ENCODE measurements around the gene SPO11. TPM values are rescaled to one million over a fixed set of nuclear protein-coding genes. Genes with fewer than 3 reads are reported as not detected.

Gene SPO11
- total and polyA plus RNA-seq, 2 donors (not counting 1 experiment from before 2014, with no cell fraction given), result not detected

DNA sequence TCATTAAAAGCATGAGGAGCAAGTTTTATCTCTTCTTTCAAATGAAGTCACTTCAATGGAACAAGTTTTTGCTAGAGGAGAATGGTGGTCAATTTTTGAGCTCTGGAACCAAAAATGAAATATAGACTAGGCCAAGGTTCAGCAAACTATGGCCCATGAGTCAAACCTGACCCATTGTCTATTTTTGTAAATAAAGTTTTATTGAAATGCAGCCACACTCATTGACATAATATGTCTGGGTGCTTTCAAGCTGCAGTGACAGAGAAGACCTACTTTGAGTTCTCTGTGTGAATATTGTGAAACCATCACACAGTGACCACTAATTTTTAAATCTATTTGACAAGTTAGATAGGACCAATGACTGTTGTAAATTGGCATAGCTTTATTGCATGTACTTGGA is 34.8 kb downstream of the SPO11 start:
- DNase-seq (no peak), ATAC-seq (ENCODE audit: low read depth) (no peak)
- peaks cover 16% of the 10 kb centered on the region for H4K20me1 ChIP-seq (ENCODE audit: control insufficient read depth, insufficient read depth, low read length, poor library complexity, severe bottlenecking)
- no peak overlapping the region for H3K9ac ChIP-seq (ENCODE audit: low read length)
- intact Hi-C loops (cut with micrococcal nuclease), result no loop called here
- H3K36me3 ChIP-seq (replicated peaks in 1 of 2; ENCODE audit: control extremely low read depth in 1 of 2, control insufficient read depth in 1 of 2, extremely low read depth in 1 of 2, insufficient read depth in 2 of 2, low read length in 1 of 2), result peaks cover 12 to 68% of the 10 kb centered on the region in 2 experiments
- H3K4me1 ChIP-seq (ENCODE audit: control insufficient read depth in 2 of 2, insufficient read depth in 2 of 2, low read length in 2 of 2), result no peaks in the 10 kb centered on the region
- Mint-ChIP-seq H3K4me3 (no peak overlapping the region), H3K9me3 (ENCODE audit: insufficient read depth) (no peaks in the 10 kb centered on the region), H3K27ac (no peak overlapping the region), H3K4me1 (no peaks in the 10 kb centered on the region), H3K27me3 (no peaks in the 10 kb centered on the region)
- TF ChIP-seq EZH2 (IDR thresholded peaks at IDR 0.05; ENCODE audit: borderline replicate concordance, insufficient read depth, low read depth, low read length, poor library complexity, severe bottlenecking), result no peak
- TF ChIP-seq, protein P1, sequence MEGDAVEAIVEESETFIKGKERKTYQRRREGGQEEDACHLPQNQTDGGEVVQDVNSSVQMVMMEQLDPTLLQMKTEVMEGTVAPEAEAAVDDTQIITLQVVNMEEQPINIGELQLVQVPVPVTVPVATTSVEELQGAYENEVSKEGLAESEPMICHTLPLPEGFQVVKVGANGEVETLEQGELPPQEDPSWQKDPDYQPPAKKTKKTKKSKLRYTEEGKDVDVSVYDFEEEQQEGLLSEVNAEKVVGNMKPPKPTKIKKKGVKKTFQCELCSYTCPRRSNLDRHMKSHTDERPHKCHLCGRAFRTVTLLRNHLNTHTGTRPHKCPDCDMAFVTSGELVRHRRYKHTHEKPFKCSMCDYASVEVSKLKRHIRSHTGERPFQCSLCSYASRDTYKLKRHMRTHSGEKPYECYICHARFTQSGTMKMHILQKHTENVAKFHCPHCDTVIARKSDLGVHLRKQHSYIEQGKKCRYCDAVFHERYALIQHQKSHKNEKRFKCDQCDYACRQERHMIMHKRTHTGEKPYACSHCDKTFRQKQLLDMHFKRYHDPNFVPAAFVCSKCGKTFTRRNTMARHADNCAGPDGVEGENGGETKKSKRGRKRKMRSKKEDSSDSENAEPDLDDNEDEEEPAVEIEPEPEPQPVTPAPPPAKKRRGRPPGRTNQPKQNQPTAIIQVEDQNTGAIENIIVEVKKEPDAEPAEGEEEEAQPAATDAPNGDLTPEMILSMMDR (IDR thresholded peaks at IDR 0.05), result no peak
- ChIA-PET CTCF (no interaction called here), POLR2A (no interaction called here)
- H3K79me2 ChIP-seq (ENCODE audit: control insufficient read depth, insufficient read depth, low read length), result peaks cover 9% of the 10 kb centered on the region
- H3K4me3 ChIP-seq (ENCODE audit: control extremely low read depth in 1 of 5, extremely low read depth in 1 of 5, insufficient read depth in 1 of 5, low read depth in 2 of 5, low read length in 4 of 5), result no peak overlapping the region
- no peaks in the 10 kb centered on the region for H3K9me3 ChIP-seq (ENCODE audit: control extremely low read depth in 1 of 3, control insufficient read depth in 2 of 3, insufficient read depth in 1 of 3, low read length in 2 of 3)
- no peak overlapping the region for H3K4me2 ChIP-seq (replicated peaks; ENCODE audit: low read depth, low read length, poor library complexity, severe bottlenecking)
- no peaks in the 10 kb centered on the region for H3K27me3 ChIP-seq (replicated peaks in 1 of 4; ENCODE audit: control extremely low read depth in 1 of 4, control insufficient read depth in 3 of 4, insufficient read depth in 4 of 4, low read length in 3 of 4)
- no peak overlapping the region for H2AFZ ChIP-seq (ENCODE audit: insufficient read depth, low read depth, low read length, poor library complexity, severe bottlenecking)
- no peak overlapping the region for H3K27ac ChIP-seq (ENCODE audit: low read length in 2 of 2)

DNA sequence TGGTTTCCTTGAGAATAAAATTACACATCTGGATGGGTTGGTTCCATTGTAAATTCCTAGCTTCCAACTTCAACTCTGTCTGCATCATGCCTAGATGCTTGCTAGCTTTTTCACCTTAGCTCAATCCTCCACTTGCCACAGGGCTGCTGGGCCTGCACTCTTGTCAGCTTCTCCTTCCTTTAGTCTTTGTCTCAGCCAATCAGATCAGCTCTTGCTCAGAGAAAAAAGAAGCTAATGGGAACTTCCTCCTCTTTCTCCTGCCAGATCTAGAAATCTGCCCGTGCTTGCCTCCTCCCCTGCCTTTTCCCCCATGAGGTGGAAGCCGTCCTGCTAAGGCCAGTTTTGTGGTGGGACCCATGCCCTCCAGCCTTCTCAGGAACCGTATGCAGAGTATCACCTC is 40.0 kb downstream of the SPO11 start:
- ChIA-PET POLR2A (no interaction called here), CTCF (interaction anchor here (0.9 to 1.2 kb wide), 3 partner anchors 12 to 810 kb away, joined by 3 to 5 read pairs (median 3); no protein-coding TSS in a partner anchor)
- H3K4me1 Mint-ChIP-seq, result peaks cover 4% of the 10 kb centered on the region
- no peaks in the 10 kb centered on the region for H3K27me3 ChIP-seq (replicated peaks in 1 of 4; ENCODE audit: control extremely low read depth in 1 of 4, control insufficient read depth in 3 of 4, insufficient read depth in 4 of 4, low read length in 3 of 4)
- no peaks in the 10 kb centered on the region for H3K27me3 Mint-ChIP-seq
- no peaks in the 10 kb centered on the region for H3K4me1 ChIP-seq (ENCODE audit: control insufficient read depth in 2 of 2, insufficient read depth in 2 of 2, low read length in 2 of 2)
- no peak overlapping the region for H3K4me3 Mint-ChIP-seq
- no peak overlapping the region for H3K27ac ChIP-seq (ENCODE audit: low read length in 2 of 2)
- DNase-seq, result no peak
- intact Hi-C loops (cut with micrococcal nuclease), result no loop called here
- no peak overlapping the region for H3K4me3 ChIP-seq (ENCODE audit: control extremely low read depth in 1 of 5, extremely low read depth in 1 of 5, insufficient read depth in 1 of 5, low read depth in 2 of 5, low read length in 4 of 5)
- no peak overlapping the region for H3K27ac Mint-ChIP-seq
- no peak for TF ChIP-seq EZH2 (IDR thresholded peaks at IDR 0.05; ENCODE audit: borderline replicate concordance, insufficient read depth, low read depth, low read length, poor library complexity, severe bottlenecking)
- TF ChIP-seq, protein P1 (IDR thresholded peaks at IDR 0.05), result no peak
- no peak overlapping the region for H3K9ac ChIP-seq (ENCODE audit: low read length)
- peaks cover 7 to 86% of the 10 kb centered on the region in 2 experiments for H3K36me3 ChIP-seq (replicated peaks in 1 of 2; ENCODE audit: control extremely low read depth in 1 of 2, control insufficient read depth in 1 of 2, extremely low read depth in 1 of 2, insufficient read depth in 2 of 2, low read length in 1 of 2)
- ATAC-seq (ENCODE audit: low read depth), result no peak
- 81% methylated on average over 3 of the region's 3 CpGs for WGBS (ENCODE audit: insufficient coverage)
- no peaks in the 10 kb centered on the region for H3K9me3 ChIP-seq (ENCODE audit: control extremely low read depth in 1 of 3, control insufficient read depth in 2 of 3, insufficient read depth in 1 of 3, low read length in 2 of 3)
- no peak overlapping the region for H3K4me2 ChIP-seq (replicated peaks; ENCODE audit: low read depth, low read length, poor library complexity, severe bottlenecking)
- no peak overlapping the region for H2AFZ ChIP-seq (ENCODE audit: insufficient read depth, low read depth, low read length, poor library complexity, severe bottlenecking)
- H3K79me2 ChIP-seq (ENCODE audit: control insufficient read depth, insufficient read depth, low read length), result no peaks in the 10 kb centered on the region
- no peaks in the 10 kb centered on the region for H4K20me1 ChIP-seq (ENCODE audit: control insufficient read depth, insufficient read depth, low read length, poor library complexity, severe bottlenecking)
- H3K9me3 Mint-ChIP-seq (ENCODE audit: insufficient read depth), result no peaks in the 10 kb centered on the region
